Measurements from ENCODE around the gene PTPRN2. TPM values are rescaled to one million over a fixed set of nuclear protein-coding genes. Genes with fewer than 3 reads are reported as not detected.

The PTPRN2 gene
- total and polyA plus RNA-seq, 9 of the 15 experiments (the other 6 are each of a cell fraction or from before 2014, with no cell fraction given) = not detected

- TF ChIP-seq E2F5 (CRISPR knock-in tag; IDR thresholded peaks at IDR 0.05) = no peak
- no peak for TF ChIP-seq TCF7 (IDR thresholded peaks at IDR 0.05; ENCODE audit: borderline replicate concordance)
- no peak for TF ChIP-seq PHTF2 (CRISPR knock-in tag; IDR thresholded peaks at IDR 0.05)
These were observed 270.1 kb downstream of the PTPRN2 start (continued) for GRCh38 chr7:158317238-158318205.

GRCh38 chr7:158316466-158317031, 271.1 kb downstream of the PTPRN2 start:
- in situ Hi-C loops (cut with MboI) = no loop called here
- H3K79me2 ChIP-seq (ENCODE audit: control insufficient read depth, insufficient read depth, low read length) = no peaks in the 10 kb centered on the region
- BruUV-seq (replicated peaks) = no TSS peak
- no peak overlapping the region for H3K4me3 ChIP-seq
- POLR2A ChIA-PET = no interaction called here
- DNase-seq (ENCODE audit: extremely low read depth in 1 of 4, low spot score in 3 of 4) (no peak), ATAC-seq (no peak), FAIRE-seq (no peak)
- no peaks in the 10 kb centered on the region for H3K36me3 ChIP-seq (ENCODE audit: control insufficient read depth, insufficient read depth, low read length)
- intact Hi-C loops (cut with micrococcal nuclease) = no loop called here
- H4K20me1 ChIP-seq (replicated peaks; ENCODE audit: control insufficient read depth, insufficient read depth, low read length) = no peaks in the 10 kb centered on the region
- no peak overlapping the region for H3K9ac ChIP-seq (ENCODE audit: insufficient read depth in 1 of 2, low read depth in 2 of 2, low read length in 2 of 2)
- H3K9me1 ChIP-seq (ENCODE audit: control insufficient read depth, insufficient read depth, low read length) = no peaks in the 10 kb centered on the region
- no peak overlapping the region for H2AFZ ChIP-seq (ENCODE audit: low read depth, low read length)
- peaks cover 15% of the 10 kb centered on the region for H3K9me3 ChIP-seq (replicated peaks; ENCODE audit: control insufficient read depth, insufficient read depth, low read depth, low read length)
- TF ChIP-seq E2F8 (IDR thresholded peaks at IDR 0.05; ENCODE audit: low read depth, partially characterized antibody) (no peak), HNRNPK (IDR thresholded peaks at IDR 0.05; ENCODE audit: low read depth, low read length, poor library complexity, severe bottlenecking) (no peak), ZNF143 (CRISPR knock-in tag; IDR thresholded peaks at IDR 0.05) (no peak), TCF15 (CRISPR knock-in tag; IDR thresholded peaks at IDR 0.05) (no peak), TBP (optimal IDR thresholded peaks at IDR 0.05; ENCODE audit: low read depth, low read length) (no peak), SMAD2 (IDR thresholded peaks at IDR 0.05; ENCODE audit: low read depth, low read length) (no peak), NRF1 (conservative IDR thresholded peaks at IDR 0.05 in 1 of 2, IDR thresholded peaks at IDR 0.05 in 1 of 2) (peak; percentile 31; a peak in 2 of 4 replicates)
- CTCF ChIA-PET (ENCODE audit: low intra/inter-chr PET ratio) = no interaction called here
- H3K27ac ChIP-seq (ENCODE audit: extremely low read depth, low read depth, low read length) = no peak overlapping the region
- no peak overlapping the region for H3K4me2 ChIP-seq (ENCODE audit: insufficient read depth, low read length)
- peaks cover 11 to 38% of the 10 kb centered on the region in 2 experiments; a peak in 3 of 5 replicates for H3K27me3 ChIP-seq (ENCODE audit: control insufficient read depth in 2 of 2, insufficient read depth in 2 of 2, low read length in 2 of 2)
- H3K4me1 ChIP-seq (replicated peaks in 1 of 2; ENCODE audit: control insufficient read depth in 2 of 2, insufficient read depth in 2 of 2, low read length in 2 of 2) = 0 out of 5 replicates have a peak, but pooled peaks cover 0 to 3% of the 10 kb centered on the region in 2 experiments
- 2% methylated on average over 35 of the region's 35 CpGs for WGBS (ENCODE audit: insufficient coverage, low coverage, missing lambda C conversion rate)
